WTC11 (cell line): ENCODE measurements around the gene ITPR1. TPM values are rescaled to one million over a fixed set of nuclear protein-coding genes. Genes with fewer than 3 reads are reported as not detected.

ENCODE experiments used
- ATAC-seq: fragments of 200-7000 bp; cut with Tn5 transposase; 2 replicates; pipeline ENCODE4 v1.10.0; 2021; ENCODE audit warnings: mild to moderate bottlenecking, moderate library complexity
- CTCF ChIA-PET: fragments of 300-600 bp; sonication (Branson Sonifier 250); formaldehyde crosslinking; loops from one replicate; lab custom pipeline; 2021; ENCODE audit warnings: antibody characterized with exemption; lab: Charles Lee
- POLR2A ChIA-PET: fragments of 350-600 bp; sonication (Branson Sonifier 250); formaldehyde crosslinking; loops from one replicate; lab custom pipeline; 2021; ENCODE audit warnings: antibody characterized with exemption; lab: Charles Lee
- DNase-seq: peaks from one replicate; pipeline ENCODE4 v3.0.0; 2021; ENCODE audit warnings: low spot score
- H3K27ac Mint-ChIP-seq: 2 replicates; pipeline ENCODE4 v1.8.0; 2021; ENCODE audit warnings: mixed read lengths
- H3K27me3 Mint-ChIP-seq: 2 replicates; pipeline ENCODE4 v1.8.0; 2021; ENCODE audit warnings: low read depth, mild to moderate bottlenecking, moderate library complexity, mixed read lengths
- H3K36me3 Mint-ChIP-seq: 2 replicates; pipeline ENCODE4 v1.8.0; 2021; ENCODE audit warnings: mixed read lengths
- H3K4me1 Mint-ChIP-seq: 2 replicates; pipeline ENCODE4 v1.8.0; 2022; ENCODE audit warnings: mixed read lengths
- H3K4me3 Mint-ChIP-seq: 2 replicates; pipeline ENCODE4 v1.8.0; 2021; ENCODE audit warnings: mild to moderate bottlenecking, moderate library complexity, mixed read lengths
- H3K9me3 Mint-ChIP-seq: 2 replicates; pipeline ENCODE4 v1.8.0; 2021; ENCODE audit warnings: mixed read lengths
- CREM ChIP-seq: sonication (generic); formaldehyde crosslinking; IDR thresholded peaks from 2 replicates; pipeline ENCODE4 v1.8.1; 2022; ENCODE audit warnings: mild to moderate bottlenecking, missing genetic modification reagents, moderate library complexity
- FOXJ3 ChIP-seq: sonication (generic); formaldehyde crosslinking; IDR thresholded peaks from 2 replicates; pipeline ENCODE4 v1.9.0; 2021; ENCODE audit warnings: missing genetic modification reagents, mild to moderate bottlenecking, borderline replicate concordance
- HMGA2 ChIP-seq: fragments of 250-450 bp; sonication (Bioruptor Pico); IDR thresholded peaks from 2 replicates; pipeline ENCODE4 v1.4.0; 2021; ENCODE audit warnings: mild to moderate bottlenecking, moderate library complexity
- JAZF1 ChIP-seq: fragments of 250-450 bp; sonication (Bioruptor Pico); IDR thresholded peaks from 2 replicates; pipeline ENCODE4 v1.9.0; 2021; ENCODE audit warnings: moderate library complexity, mild to moderate bottlenecking, inconsistent platforms
- JUN ChIP-seq: sonication (generic); formaldehyde crosslinking; IDR thresholded peaks from 2 replicates; pipeline ENCODE4 v1.8.0; 2023; ENCODE audit warnings: mild to moderate bottlenecking, missing genetic modification reagents
- KAT7 ChIP-seq: sonication (generic); formaldehyde crosslinking; IDR thresholded peaks from 2 replicates; pipeline ENCODE4 v1.8.1; 2023; ENCODE audit warnings: missing genetic modification reagents, mild to moderate bottlenecking, borderline replicate concordance
- NFYB ChIP-seq: sonication (generic); formaldehyde crosslinking; conservative IDR thresholded peaks from 2 replicates; pipeline ENCODE4 v1.8.0; 2022; ENCODE audit warnings: low read depth, missing genetic modification reagents
- PRRX2 ChIP-seq: fragments of 250-450 bp; sonication (Bioruptor Pico); IDR thresholded peaks from 2 replicates; pipeline ENCODE4 v1.8.0; 2021; ENCODE audit warnings: mild to moderate bottlenecking
- TCF7 ChIP-seq: sonication (generic); formaldehyde crosslinking; IDR thresholded peaks from 2 replicates; pipeline ENCODE4 v1.8.0; 2022; ENCODE audit warnings: mild to moderate bottlenecking, low read depth, missing genetic modification reagents, moderate library complexity
- ZNF121 ChIP-seq: sonication (generic); formaldehyde crosslinking; IDR thresholded peaks from 2 replicates; pipeline ENCODE4 v1.8.0; 2023; ENCODE audit warnings: missing genetic modification reagents
- ZNF219 ChIP-seq: sonication (generic); formaldehyde crosslinking; IDR thresholded peaks from 2 replicates; pipeline ENCODE4 v1.8.0; 2023; ENCODE audit warnings: missing genetic modification reagents, mild to moderate bottlenecking, borderline replicate concordance
- ZNF423 ChIP-seq: fragments of 250-450 bp; sonication (Bioruptor Pico); IDR thresholded peaks from 2 replicates; pipeline ENCODE4 v2.1.2; 2022; ENCODE audit warnings: mild to moderate bottlenecking, moderate library complexity
- ZNF671 ChIP-seq: fragments of 250-450 bp; sonication (Bioruptor Pico); IDR thresholded peaks from 2 replicates; pipeline ENCODE4 v1.8.0; 2021; ENCODE audit warnings: mild to moderate bottlenecking
- total RNA-seq: library from RNA; stranded (reverse); gene quantifications from 3 replicates; pipeline ENCODE4 v1.2.3, GENCODE V29; 2021
- TF ChIP-seq, protein P1 (sequence below): fragments of 200-600 bp; IDR thresholded peaks from 2 replicates; pipeline ENCODE4 v1.8.0; 2022; ENCODE audit warnings: antibody characterized with exemption
- TF ChIP-seq, protein P2 (sequence below): fragments of 250-450 bp; sonication (Bioruptor Pico); IDR thresholded peaks from 2 replicates; pipeline ENCODE4 v1.9.0; 2021; ENCODE audit warnings: mild to moderate bottlenecking, borderline replicate concordance
- TF ChIP-seq, protein P3 (sequence below): fragments of 250-450 bp; sonication (Bioruptor Pico); conservative IDR thresholded peaks from 2 replicates; pipeline ENCODE4 v1.9.0; 2021; ENCODE audit warnings: mild to moderate bottlenecking
- TF ChIP-seq, protein P4 (sequence below): fragments of 250-450 bp; sonication (Bioruptor Pico); IDR thresholded peaks from 2 replicates; pipeline ENCODE4 v2.1.2; 2022; ENCODE audit warnings: mild to moderate bottlenecking, moderate library complexity
- TF ChIP-seq, protein P5 (sequence below): sonication (generic); formaldehyde crosslinking; IDR thresholded peaks from 2 replicates; pipeline ENCODE4 v1.8.0; 2022; ENCODE audit warnings: mild to moderate bottlenecking, missing genetic modification reagents
- TF ChIP-seq, protein P6 (sequence below): sonication (generic); formaldehyde crosslinking; IDR thresholded peaks from 2 replicates; pipeline ENCODE4 v1.8.1; 2023; ENCODE audit warnings: mild to moderate bottlenecking, missing genetic modification reagents, moderate library complexity

Gene ITPR1
- total RNA-seq, 1 experiment from 2014 or later = 11.8 TPM

DNA sequence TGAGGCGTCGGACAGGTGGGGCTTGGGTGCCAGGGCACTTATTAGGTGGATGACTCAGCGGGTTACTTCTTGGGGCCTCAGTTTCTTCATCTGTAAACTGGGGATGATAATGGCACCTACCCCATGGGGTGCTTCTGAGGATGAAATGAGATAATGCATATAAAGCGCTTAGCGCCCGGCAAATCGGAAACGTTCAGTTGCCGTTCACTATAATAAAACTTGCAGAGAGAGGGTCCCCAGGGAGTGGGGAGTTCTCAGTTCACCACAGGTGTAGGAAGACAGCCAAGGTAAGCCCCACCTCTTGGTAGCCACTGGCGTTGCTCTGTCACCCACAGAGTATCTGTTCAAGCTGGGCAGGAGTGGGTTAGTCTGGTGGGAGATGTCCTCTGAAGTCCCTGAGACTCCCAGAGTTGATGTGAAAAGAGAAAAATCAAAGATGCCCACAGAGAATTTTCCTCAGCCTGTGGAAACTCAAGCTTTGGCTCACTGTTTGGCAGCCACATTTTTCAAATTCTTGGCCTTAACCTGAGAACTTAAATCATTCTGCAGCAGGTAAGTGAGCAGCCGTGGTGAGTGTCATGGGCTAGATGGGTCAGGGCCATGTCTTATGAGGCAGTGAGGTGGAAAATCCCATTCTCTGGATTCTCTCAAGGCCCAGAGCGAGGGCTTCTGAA, 264.6 kb downstream of the ITPR1 start (continued):
- TF ChIP-seq, protein P1, sequence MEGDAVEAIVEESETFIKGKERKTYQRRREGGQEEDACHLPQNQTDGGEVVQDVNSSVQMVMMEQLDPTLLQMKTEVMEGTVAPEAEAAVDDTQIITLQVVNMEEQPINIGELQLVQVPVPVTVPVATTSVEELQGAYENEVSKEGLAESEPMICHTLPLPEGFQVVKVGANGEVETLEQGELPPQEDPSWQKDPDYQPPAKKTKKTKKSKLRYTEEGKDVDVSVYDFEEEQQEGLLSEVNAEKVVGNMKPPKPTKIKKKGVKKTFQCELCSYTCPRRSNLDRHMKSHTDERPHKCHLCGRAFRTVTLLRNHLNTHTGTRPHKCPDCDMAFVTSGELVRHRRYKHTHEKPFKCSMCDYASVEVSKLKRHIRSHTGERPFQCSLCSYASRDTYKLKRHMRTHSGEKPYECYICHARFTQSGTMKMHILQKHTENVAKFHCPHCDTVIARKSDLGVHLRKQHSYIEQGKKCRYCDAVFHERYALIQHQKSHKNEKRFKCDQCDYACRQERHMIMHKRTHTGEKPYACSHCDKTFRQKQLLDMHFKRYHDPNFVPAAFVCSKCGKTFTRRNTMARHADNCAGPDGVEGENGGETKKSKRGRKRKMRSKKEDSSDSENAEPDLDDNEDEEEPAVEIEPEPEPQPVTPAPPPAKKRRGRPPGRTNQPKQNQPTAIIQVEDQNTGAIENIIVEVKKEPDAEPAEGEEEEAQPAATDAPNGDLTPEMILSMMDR = no peak
- TF ChIP-seq FOXJ3 (CRISPR knock-in tag) = no peak

DNA sequence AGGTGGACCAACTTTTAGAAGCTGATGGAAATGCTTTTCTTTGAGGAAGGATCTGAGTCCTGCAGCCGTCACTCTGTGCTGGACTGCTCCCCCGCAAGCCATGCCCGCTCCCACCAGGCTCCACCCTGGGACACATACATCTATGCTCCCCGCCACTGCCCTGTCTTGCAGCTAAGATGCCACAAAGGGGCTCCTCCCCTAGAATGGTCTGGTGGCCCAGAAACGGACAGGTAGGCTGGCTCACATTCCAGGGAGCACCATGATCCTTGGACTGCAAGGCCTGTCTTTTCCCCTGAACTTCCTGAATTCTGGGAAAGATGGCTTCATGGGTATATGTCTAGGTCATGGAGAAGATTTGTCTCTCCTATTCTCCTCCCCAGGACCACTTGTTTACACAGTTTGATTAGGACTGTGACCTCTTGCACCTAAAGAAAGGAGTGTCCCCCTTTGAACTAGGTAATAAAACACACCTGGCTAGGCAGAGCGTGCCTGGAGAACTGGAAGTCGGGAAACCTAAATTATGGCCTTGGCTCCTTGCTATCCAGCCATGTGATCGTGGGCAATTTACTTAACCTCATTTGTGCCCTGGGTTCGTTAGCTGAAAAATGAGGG, 265.2 kb downstream of the ITPR1 start:
- Mint-ChIP-seq H3K4me3 (no peak overlapping the region), H3K27me3 (no peaks in the 10 kb centered on the region), H3K4me1 (no peaks in the 10 kb centered on the region), H3K27ac (no peak overlapping the region), H3K36me3 (no peaks in the 10 kb centered on the region)
- ATAC-seq = no peak
- no peak for DNase-seq
- CTCF ChIA-PET = no interaction called here
- POLR2A ChIA-PET = no interaction called here
- TF ChIP-seq KAT7 (CRISPR knock-in tag) (no peak), HMGA2 (CRISPR knock-in tag) (no peak), NFYB (CRISPR knock-in tag) (no peak), CREM (CRISPR knock-in tag) (no peak), ZNF423 (no peak), PRRX2 (CRISPR knock-in tag) (no peak), TCF7 (CRISPR knock-in tag) (no peak), JUN (CRISPR knock-in tag) (no peak), ZNF219 (CRISPR knock-in tag) (no peak), ZNF121 (CRISPR knock-in tag) (no peak), JAZF1 (CRISPR knock-in tag) (no peak), ZNF671 (no peak)
- TF ChIP-seq, protein P2, sequence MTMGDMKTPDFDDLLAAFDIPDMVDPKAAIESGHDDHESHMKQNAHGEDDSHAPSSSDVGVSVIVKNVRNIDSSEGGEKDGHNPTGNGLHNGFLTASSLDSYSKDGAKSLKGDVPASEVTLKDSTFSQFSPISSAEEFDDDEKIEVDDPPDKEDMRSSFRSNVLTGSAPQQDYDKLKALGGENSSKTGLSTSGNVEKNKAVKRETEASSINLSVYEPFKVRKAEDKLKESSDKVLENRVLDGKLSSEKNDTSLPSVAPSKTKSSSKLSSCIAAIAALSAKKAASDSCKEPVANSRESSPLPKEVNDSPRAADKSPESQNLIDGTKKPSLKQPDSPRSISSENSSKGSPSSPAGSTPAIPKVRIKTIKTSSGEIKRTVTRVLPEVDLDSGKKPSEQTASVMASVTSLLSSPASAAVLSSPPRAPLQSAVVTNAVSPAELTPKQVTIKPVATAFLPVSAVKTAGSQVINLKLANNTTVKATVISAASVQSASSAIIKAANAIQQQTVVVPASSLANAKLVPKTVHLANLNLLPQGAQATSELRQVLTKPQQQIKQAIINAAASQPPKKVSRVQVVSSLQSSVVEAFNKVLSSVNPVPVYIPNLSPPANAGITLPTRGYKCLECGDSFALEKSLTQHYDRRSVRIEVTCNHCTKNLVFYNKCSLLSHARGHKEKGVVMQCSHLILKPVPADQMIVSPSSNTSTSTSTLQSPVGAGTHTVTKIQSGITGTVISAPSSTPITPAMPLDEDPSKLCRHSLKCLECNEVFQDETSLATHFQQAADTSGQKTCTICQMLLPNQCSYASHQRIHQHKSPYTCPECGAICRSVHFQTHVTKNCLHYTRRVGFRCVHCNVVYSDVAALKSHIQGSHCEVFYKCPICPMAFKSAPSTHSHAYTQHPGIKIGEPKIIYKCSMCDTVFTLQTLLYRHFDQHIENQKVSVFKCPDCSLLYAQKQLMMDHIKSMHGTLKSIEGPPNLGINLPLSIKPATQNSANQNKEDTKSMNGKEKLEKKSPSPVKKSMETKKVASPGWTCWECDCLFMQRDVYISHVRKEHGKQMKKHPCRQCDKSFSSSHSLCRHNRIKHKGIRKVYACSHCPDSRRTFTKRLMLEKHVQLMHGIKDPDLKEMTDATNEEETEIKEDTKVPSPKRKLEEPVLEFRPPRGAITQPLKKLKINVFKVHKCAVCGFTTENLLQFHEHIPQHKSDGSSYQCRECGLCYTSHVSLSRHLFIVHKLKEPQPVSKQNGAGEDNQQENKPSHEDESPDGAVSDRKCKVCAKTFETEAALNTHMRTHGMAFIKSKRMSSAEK (CRISPR knock-in tag) = no peak
- TF ChIP-seq, protein P3, sequence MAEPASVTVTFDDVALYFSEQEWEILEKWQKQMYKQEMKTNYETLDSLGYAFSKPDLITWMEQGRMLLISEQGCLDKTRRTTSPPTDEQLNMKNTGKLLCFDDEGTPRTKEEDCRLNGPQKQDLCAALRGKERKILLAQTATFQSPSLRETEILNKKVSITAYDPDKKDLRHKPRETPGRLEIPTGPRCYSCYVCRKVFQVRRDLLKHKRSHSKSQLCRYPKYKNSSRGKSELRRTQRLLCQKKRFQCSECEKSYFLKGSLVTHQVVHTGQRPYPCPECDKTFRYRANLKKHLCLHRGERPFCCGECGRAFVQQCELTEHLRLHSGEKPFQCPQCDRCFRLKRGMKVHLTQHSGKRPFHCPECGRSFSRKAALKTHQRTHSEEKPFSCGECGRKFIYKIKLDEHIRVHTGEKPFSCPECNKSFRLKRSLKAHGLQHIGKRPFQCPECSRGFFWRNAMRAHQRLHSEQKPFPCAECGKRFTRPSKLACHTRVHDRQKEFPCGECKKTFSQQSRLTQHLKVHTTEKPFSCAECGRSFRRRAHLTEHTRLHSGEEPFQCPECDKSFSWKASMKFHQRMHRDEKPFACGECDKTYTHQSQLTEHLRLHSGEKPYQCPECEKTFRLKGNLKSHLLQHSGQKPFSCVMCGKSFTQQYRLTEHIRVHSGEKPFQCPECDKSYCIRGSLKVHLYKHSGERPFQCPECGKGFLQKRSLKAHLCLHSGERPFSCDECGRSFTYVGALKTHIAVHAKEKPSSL (CRISPR knock-in tag) = no peak
- TF ChIP-seq, protein P4, sequence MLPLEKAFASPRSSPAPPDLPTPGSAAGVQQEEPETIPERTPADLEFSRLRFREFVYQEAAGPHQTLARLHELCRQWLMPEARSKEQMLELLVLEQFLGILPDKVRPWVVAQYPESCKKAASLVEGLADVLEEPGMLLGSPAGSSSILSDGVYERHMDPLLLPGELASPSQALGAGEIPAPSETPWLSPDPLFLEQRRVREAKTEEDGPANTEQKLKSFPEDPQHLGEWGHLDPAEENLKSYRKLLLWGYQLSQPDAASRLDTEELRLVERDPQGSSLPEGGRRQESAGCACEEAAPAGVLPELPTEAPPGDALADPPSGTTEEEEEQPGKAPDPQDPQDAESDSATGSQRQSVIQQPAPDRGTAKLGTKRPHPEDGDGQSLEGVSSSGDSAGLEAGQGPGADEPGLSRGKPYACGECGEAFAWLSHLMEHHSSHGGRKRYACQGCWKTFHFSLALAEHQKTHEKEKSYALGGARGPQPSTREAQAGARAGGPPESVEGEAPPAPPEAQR (CRISPR knock-in tag) = no peak
- TF ChIP-seq, protein P1 = no peak
- TF ChIP-seq, protein P5, sequence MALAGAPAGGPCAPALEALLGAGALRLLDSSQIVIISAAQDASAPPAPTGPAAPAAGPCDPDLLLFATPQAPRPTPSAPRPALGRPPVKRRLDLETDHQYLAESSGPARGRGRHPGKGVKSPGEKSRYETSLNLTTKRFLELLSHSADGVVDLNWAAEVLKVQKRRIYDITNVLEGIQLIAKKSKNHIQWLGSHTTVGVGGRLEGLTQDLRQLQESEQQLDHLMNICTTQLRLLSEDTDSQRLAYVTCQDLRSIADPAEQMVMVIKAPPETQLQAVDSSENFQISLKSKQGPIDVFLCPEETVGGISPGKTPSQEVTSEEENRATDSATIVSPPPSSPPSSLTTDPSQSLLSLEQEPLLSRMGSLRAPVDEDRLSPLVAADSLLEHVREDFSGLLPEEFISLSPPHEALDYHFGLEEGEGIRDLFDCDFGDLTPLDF = no peak
- TF ChIP-seq, protein P6, sequence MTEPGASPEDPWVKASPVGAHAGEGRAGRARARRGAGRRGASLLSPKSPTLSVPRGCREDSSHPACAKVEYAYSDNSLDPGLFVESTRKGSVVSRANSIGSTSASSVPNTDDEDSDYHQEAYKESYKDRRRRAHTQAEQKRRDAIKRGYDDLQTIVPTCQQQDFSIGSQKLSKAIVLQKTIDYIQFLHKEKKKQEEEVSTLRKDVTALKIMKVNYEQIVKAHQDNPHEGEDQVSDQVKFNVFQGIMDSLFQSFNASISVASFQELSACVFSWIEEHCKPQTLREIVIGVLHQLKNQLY = no peak
- TF ChIP-seq, all 79 proteins: peak for 0
- H3K9me3 Mint-ChIP-seq = peaks cover 6% of the 10 kb centered on the region
